DOHH2 (cell line): ENCODE results near the gene MAN2B2.

Experiments
- EZH2phosphoT487 ChIP-seq: fragments of 200-600 bp; sonication (generic); IDR thresholded peaks from 2 replicates; pipeline ENCODE4 v1.6.1; 2017; ENCODE audit warnings: borderline replicate concordance, mild to moderate bottlenecking, antibody characterized with exemption, low read length, moderate library complexity, mixed read lengths
- TF ChIP-seq, protein P1 (sequence below): fragments of 200-600 bp; sonication (generic); IDR thresholded peaks from one replicate; pipeline ENCODE4 v1.5.1; 2014; ENCODE audit warnings: antibody characterized with exemption, mild to moderate bottlenecking, low read depth, low read length; ENCODE audit not compliant: poor library complexity, severe bottlenecking

DNA sequence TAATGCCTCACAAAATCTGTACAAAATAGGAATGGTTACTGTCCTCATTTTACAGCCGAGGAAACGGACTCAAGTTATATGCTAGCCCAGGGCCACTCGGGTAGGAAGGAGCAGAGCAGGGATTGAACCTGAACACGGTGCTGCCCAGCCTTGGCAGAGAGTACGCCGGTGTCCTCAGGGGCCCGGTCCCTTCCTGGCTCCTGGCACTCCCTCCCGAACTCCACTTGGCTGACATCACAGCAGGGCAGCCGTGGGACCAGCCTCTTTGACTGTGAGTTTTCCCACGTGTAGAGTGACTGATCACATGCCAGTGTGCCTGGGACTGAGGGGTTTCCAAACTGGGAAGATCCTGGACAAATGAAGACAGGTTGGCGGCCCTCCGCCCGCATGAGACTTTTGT is 23.7 kb downstream of the MAN2B2 start:
- TF ChIP-seq, protein P1, sequence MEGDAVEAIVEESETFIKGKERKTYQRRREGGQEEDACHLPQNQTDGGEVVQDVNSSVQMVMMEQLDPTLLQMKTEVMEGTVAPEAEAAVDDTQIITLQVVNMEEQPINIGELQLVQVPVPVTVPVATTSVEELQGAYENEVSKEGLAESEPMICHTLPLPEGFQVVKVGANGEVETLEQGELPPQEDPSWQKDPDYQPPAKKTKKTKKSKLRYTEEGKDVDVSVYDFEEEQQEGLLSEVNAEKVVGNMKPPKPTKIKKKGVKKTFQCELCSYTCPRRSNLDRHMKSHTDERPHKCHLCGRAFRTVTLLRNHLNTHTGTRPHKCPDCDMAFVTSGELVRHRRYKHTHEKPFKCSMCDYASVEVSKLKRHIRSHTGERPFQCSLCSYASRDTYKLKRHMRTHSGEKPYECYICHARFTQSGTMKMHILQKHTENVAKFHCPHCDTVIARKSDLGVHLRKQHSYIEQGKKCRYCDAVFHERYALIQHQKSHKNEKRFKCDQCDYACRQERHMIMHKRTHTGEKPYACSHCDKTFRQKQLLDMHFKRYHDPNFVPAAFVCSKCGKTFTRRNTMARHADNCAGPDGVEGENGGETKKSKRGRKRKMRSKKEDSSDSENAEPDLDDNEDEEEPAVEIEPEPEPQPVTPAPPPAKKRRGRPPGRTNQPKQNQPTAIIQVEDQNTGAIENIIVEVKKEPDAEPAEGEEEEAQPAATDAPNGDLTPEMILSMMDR, result no peak
- no peak for TF ChIP-seq EZH2phosphoT487
